OCI-M1 (cell line): Measurements from ENCODE around the gene COL3A1.

Experiments used
- DNase-seq: peaks from one replicate; lab custom pipeline; 2025; lab: John Stamatoyannopoulos, UW

The COL3A1 gene

GRCh38 chr2:189016311-189016861 is 42.2 kb downstream of the COL3A1 start:
- no peak for DNase-seq

GRCh38 chr2:189018631-189019030 is 44.5 kb downstream of the COL3A1 start:
- DNase-seq, result no peak

GRCh38 chr2:189020179-189020578 is 46.0 kb downstream of the COL3A1 start:
- no peak for DNase-seq

DNA sequence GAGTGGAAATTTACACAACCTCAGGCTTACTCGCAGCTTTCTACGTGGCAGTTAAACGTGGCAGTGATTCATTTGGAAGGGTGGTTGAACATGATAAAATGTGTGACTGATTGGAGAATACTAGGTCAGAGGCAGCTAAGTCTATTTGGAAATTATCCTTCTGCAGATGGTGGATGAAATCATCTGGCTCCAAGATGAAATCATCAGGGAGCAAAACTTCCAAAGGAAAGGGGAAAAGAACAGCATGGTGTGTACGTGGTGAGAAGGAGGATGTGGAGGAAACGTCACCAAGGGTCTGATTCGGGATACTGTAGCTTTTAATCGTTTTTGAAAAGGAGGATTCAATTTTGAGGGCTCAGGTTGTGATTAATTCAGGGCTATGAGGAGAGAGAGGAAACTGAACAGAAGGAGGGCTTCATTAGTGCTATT is 47.9 kb downstream of the COL3A1 start:
- DNase-seq, result no peak

- no peak for DNase-seq
Observed at GRCh38 chr2:189022492-189022891, 48.3 kb downstream of the COL3A1 start.

- DNase-seq, result peak; percentile 56
Observed at GRCh38 chr2:189024901-189025618, 50.9 kb downstream of the COL3A1 start.

- DNase-seq, result no peak
Observed at GRCh38 chr2:189037518-189037917, 63.3 kb downstream of the COL3A1 start.

DNA sequence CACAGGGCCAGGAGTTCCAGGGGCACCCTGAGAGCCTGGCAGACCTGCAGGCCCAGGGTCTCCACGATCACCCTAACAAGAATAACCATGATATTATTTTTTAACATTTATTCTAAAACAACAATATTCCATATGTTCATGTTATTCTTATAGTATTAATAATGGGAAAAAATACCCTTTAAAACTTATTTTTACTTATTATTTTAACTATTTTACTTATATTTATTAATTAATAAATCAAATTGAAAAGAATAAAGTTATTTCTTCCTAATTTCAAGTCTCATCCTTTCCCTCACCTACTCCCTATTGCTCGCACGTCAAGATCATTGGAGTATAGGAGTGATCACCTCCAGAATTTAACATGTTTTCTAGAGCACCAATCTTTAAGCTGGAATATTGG is 71.7 kb downstream of the COL3A1 start:
- no peak for DNase-seq

DNA sequence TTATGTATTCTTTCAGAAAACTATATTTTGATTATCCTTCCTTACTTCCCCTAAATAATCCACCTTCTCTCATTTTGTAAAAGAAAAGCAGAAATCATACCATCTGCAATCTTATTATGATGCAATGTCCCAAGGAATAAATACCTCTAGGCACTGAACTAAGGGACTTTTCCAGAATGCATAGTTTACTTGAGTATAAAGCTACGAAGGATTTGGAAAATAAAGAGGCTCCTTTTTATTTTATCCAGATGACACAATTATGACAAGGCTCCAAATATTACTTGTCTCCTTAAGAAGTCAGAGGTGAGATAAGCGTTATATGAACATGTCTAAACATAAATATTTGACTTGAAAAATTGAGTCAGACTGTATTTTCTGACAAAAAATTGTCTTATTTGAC is 72.1 kb downstream of the COL3A1 start:
- no peak for DNase-seq

- DNase-seq, result no peak
Observed at GRCh38 chr2:189047171-189047888, 73.2 kb downstream of the COL3A1 start.

DNA sequence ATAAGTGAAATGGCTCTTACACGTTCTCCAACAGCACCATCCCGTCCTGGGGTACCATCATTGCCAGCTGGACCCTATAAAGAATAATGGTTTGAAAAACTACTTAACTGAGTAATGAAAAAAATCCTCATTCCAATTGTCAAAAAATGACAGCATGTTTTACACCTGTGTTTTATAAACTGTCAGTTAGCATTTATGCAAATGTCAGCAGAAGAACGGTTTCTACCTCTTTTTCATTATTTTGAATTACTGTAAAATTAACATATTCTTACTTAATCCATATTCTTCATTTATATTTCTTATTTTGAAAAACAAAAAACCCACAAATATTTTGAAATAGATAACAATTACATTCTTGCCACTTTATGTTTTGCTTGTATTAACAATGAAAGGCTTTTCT is 74.0 kb downstream of the COL3A1 start:
- no peak for DNase-seq

GRCh38 chr2:189049709-189050164 is 75.6 kb downstream of the COL3A1 start:
- no peak for DNase-seq

- no peak for DNase-seq
Observed at GRCh38 chr2:189050165-189050712, 76.1 kb downstream of the COL3A1 start.

GRCh38 chr2:189056200-189057106 is 82.3 kb downstream of the COL3A1 start:
- DNase-seq, result no peak

- no peak for DNase-seq
Observed at GRCh38 chr2:189057316-189057715, 83.1 kb downstream of the COL3A1 start.

GRCh38 chr2:189060096-189060642 is 86.0 kb downstream of the COL3A1 start:
- no peak for DNase-seq
